ENCODE measurements around the gene SDK1. TPM values are rescaled to one million over a fixed set of nuclear protein-coding genes. Genes with fewer than 3 reads are reported as not detected.

SDK1 gene
- total RNA-seq, 1 donor from 2014 or later, result 37.6 TPM

DNA sequence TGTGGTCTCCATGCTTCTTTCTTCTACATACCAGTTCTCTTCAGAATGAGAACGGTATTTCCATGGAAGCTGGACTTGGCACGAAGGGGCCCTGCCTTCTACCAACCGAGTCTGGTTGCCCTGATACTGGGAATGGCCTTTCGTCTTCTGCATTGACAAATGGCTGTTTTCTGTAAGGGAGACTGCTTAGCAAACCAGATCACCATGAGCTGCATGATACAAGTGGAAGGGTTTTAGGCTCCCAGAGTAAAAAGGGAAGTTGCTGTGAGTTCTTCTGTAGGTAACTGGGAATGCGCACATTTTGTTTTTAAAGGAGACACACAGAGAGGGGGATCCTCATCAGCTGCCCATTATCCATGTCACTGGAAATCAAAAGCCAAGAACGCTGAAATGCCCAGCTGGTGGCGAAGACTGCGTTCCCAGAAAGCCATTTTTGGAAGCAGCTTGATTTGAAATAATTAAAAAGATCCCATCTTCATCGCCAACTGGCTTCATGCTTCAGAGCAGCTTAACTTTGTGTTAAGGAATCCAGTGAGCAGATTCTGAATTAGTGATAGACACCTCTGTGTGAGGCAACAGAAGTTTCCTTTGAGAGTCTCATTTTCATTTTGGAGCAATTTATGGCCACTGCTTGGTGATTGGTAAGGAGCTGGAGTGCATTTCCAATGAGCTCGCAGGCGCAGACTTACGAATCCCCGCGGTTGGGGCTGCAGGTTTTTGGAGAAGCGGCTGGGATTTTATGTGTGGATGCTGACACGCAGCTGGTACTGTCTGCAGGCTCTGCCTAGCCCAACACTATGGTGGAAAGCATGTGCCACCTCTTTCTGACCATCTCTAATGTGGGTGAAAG lies 708.4 kb downstream of the SDK1 start:
- Mint-ChIP-seq H3K36me3 (ENCODE audit: insufficient read depth) (peaks cover 9% of the 10 kb centered on the region), H3K4me1 (ENCODE audit: low read depth) (peaks cover 16% of the 10 kb centered on the region), H3K27me3 (no peaks in the 10 kb centered on the region), H3K9me3 (ENCODE audit: low read depth) (peaks cover 3% of the 10 kb centered on the region), H3K27ac (no peak overlapping the region), H3K4me3 (ENCODE audit: low read depth) (no peak overlapping the region)
- TF ChIP-seq, protein P1, sequence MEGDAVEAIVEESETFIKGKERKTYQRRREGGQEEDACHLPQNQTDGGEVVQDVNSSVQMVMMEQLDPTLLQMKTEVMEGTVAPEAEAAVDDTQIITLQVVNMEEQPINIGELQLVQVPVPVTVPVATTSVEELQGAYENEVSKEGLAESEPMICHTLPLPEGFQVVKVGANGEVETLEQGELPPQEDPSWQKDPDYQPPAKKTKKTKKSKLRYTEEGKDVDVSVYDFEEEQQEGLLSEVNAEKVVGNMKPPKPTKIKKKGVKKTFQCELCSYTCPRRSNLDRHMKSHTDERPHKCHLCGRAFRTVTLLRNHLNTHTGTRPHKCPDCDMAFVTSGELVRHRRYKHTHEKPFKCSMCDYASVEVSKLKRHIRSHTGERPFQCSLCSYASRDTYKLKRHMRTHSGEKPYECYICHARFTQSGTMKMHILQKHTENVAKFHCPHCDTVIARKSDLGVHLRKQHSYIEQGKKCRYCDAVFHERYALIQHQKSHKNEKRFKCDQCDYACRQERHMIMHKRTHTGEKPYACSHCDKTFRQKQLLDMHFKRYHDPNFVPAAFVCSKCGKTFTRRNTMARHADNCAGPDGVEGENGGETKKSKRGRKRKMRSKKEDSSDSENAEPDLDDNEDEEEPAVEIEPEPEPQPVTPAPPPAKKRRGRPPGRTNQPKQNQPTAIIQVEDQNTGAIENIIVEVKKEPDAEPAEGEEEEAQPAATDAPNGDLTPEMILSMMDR (IDR thresholded peaks at IDR 0.05; ENCODE audit: unreplicated experiment), result no peak
- no peak for DNase-seq (ENCODE audit: low spot score, unreplicated experiment)

DNA sequence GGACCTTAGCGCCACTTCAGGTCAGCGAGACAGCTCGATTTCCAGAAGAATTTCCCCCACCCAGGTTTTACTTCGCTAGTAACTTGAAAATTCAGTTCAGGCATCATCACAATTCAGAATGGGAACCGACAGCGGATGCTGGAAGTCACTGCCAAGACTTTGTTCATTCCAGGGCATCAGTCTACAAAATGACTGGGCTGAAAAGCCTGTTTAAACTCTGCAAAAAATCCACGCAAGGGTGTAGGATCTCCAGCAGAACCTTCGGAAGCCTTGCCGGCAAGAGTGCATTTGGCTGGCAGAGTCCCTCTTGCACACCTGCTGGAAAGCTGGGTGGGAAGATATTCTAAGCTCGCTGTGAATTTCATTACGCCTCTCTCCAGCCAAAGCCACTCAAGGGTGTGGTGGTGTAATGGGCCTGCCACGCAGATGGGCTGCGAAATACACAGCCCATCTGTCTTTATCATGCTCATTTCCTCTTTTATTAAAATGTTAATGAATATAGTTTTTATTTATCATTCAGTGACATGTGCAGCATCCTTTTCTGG lies 709.1 kb downstream of the SDK1 start:
- Mint-ChIP-seq H3K4me3 (ENCODE audit: low read depth) (no peak overlapping the region), H3K27me3 (no peaks in the 10 kb centered on the region), H3K36me3 (ENCODE audit: insufficient read depth) (peaks cover 9% of the 10 kb centered on the region)

DNA sequence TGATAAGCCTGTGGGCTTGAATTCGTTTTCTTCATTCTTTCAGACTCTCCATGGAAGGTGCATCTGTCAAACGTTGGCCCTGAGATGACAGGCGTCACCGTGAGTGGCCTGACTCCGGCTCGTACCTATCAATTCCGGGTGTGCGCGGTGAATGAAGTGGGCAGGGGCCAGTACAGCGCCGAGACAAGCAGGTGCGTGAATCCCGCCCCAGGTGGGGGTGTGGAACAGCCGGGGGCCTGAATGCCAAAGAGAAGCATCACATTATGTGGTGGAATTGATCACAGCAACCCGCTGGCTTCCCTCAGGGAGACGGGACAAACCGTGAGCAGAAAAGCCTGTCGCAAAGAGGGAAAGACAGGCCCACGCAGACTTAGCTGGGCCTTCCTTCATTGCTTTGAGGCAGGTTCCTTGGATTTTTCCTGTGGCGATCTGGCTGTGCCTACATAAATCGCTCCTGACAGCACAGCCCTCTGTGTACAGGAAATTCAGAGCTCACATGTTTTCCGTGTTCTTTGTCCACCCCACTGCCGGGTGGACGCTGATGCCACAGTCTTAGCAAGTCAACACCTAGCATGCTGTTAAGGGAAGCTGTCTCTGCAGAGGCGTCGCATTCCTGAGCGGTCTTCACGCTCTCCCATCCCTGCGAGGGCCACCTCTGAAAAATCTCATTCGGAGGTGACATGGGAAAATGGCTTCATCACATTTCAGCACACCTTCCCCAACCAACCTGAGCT lies 710.0 kb downstream of the SDK1 start:
- DNase-seq (ENCODE audit: low spot score, unreplicated experiment), result no peak
- peaks cover 12% of the 10 kb centered on the region for H3K36me3 Mint-ChIP-seq (ENCODE audit: insufficient read depth)
- H3K4me3 Mint-ChIP-seq (ENCODE audit: low read depth), result no peak overlapping the region
- TF ChIP-seq, protein P1 (IDR thresholded peaks at IDR 0.05; ENCODE audit: unreplicated experiment), result no peak
- peak overlapping the region; percentile 41 for H3K27ac Mint-ChIP-seq
- peaks cover 14% of the 10 kb centered on the region for H3K4me1 Mint-ChIP-seq (ENCODE audit: low read depth)
- H3K27me3 Mint-ChIP-seq, result no peaks in the 10 kb centered on the region
- peaks cover 3% of the 10 kb centered on the region for H3K9me3 Mint-ChIP-seq (ENCODE audit: low read depth)

More for the DNA sequence above, 709.1 kb downstream of the SDK1 start:
- peaks cover 16% of the 10 kb centered on the region for H3K4me1 Mint-ChIP-seq (ENCODE audit: low read depth)
- TF ChIP-seq, protein P1 (IDR thresholded peaks at IDR 0.05; ENCODE audit: unreplicated experiment), result no peak
- H3K9me3 Mint-ChIP-seq (ENCODE audit: low read depth), result peaks cover 3% of the 10 kb centered on the region
- no peak for DNase-seq (ENCODE audit: low spot score, unreplicated experiment)
- H3K27ac Mint-ChIP-seq, result no peak overlapping the region

DNA sequence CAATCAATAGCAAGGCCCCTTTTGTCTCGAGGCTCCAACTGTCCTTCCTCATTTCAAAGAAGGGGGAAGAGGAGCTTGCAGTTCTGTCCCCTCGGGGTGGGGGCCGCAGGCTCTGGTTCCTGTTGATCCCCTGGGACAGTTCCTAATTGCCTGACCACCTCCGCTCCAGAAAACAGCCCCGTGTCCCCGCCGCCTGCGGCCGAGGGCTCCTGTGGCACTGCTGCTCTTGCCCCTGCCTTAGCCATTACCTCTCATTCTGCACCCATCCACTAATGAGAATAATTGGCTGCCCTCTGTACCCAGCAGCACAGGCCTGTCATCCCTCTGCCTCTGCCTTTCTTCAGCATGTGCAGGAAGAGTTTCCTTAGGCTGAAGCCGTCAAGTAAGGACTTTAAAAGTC lies 712.7 kb downstream of the SDK1 start:
- H3K4me3 Mint-ChIP-seq (ENCODE audit: low read depth), result no peak overlapping the region
- no peak for DNase-seq (ENCODE audit: low spot score, unreplicated experiment)
- peaks cover 34% of the 10 kb centered on the region for H3K36me3 Mint-ChIP-seq (ENCODE audit: insufficient read depth)
- TF ChIP-seq, protein P1 (IDR thresholded peaks at IDR 0.05; ENCODE audit: unreplicated experiment), result no peak
- H3K27ac Mint-ChIP-seq, result no peak overlapping the region
- peaks cover 2% of the 10 kb centered on the region for H3K4me1 Mint-ChIP-seq (ENCODE audit: low read depth)
- H3K27me3 Mint-ChIP-seq, result no peaks in the 10 kb centered on the region
- peaks cover 11% of the 10 kb centered on the region for H3K9me3 Mint-ChIP-seq (ENCODE audit: low read depth)

DNA sequence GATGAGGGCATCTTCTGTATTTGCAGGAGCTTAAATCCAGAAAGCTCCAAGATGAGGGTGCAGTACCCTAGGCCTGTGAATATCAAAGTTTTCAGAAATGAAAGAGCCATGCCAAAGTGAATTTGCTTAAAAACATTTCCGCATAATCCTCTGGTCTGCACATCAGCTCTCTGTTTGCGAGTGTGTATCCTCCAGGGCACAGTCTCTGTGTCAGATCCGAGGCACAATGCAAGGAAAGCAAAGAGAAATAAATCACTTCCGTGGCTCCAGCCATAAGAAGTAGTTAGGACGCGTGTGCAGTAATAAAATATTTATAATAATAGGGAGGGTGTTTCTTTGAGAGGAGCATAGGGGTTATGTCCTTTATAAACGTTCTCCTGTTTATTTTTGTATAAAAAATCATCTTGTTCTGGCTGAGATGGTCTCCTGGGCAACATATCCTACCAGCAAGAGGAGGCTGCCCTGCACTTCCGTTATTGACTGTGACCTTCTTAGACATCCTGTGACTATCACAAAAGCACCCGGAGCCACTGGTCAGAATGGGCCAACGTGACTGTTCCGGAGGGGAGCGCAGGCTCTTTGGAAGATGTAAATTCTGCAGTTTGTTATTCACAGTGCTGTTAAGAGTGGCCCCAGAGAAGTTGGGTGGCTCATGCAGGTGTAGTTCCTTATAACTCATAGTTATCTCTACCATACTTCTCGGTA lies 713.4 kb downstream of the SDK1 start:
- Mint-ChIP-seq H3K36me3 (ENCODE audit: insufficient read depth) (peaks cover 39% of the 10 kb centered on the region), H3K27me3 (no peaks in the 10 kb centered on the region), H3K4me3 (ENCODE audit: low read depth) (no peak overlapping the region), H3K27ac (no peak overlapping the region), H3K9me3 (ENCODE audit: low read depth) (peaks cover 17% of the 10 kb centered on the region), H3K4me1 (ENCODE audit: low read depth) (peaks cover 2% of the 10 kb centered on the region)
- TF ChIP-seq, protein P1 (IDR thresholded peaks at IDR 0.05; ENCODE audit: unreplicated experiment), result no peak
- no peak for DNase-seq (ENCODE audit: low spot score, unreplicated experiment)
